WTC11 (cell line): ENCODE data around the gene ADIG. TPM values are rescaled to one million over a fixed set of nuclear protein-coding genes. Genes with fewer than 3 reads are reported as not detected.

Source experiments
- ATAC-seq: fragments of 200-7000 bp; cut with Tn5 transposase; 2 replicates; pipeline ENCODE4 v1.10.0; 2021; ENCODE audit warnings: mild to moderate bottlenecking, moderate library complexity
- CTCF ChIA-PET: fragments of 300-600 bp; sonication (Branson Sonifier 250); formaldehyde crosslinking; loops from one replicate; lab custom pipeline; 2021; ENCODE audit warnings: antibody characterized with exemption; lab: Charles Lee
- POLR2A ChIA-PET: fragments of 350-600 bp; sonication (Branson Sonifier 250); formaldehyde crosslinking; loops from one replicate; lab custom pipeline; 2021; ENCODE audit warnings: antibody characterized with exemption; lab: Charles Lee
- DNase-seq: peaks from one replicate; pipeline ENCODE4 v3.0.0; 2021; ENCODE audit warnings: low spot score
- H3K27ac Mint-ChIP-seq: 2 replicates; pipeline ENCODE4 v1.8.0; 2021; ENCODE audit warnings: mixed read lengths
- H3K27me3 Mint-ChIP-seq: 2 replicates; pipeline ENCODE4 v1.8.0; 2021; ENCODE audit warnings: low read depth, mild to moderate bottlenecking, moderate library complexity, mixed read lengths
- H3K36me3 Mint-ChIP-seq: 2 replicates; pipeline ENCODE4 v1.8.0; 2021; ENCODE audit warnings: mixed read lengths
- H3K4me1 Mint-ChIP-seq: 2 replicates; pipeline ENCODE4 v1.8.0; 2022; ENCODE audit warnings: mixed read lengths
- H3K4me3 Mint-ChIP-seq: 2 replicates; pipeline ENCODE4 v1.8.0; 2021; ENCODE audit warnings: mild to moderate bottlenecking, moderate library complexity, mixed read lengths
- H3K9me3 Mint-ChIP-seq: 2 replicates; pipeline ENCODE4 v1.8.0; 2021; ENCODE audit warnings: mixed read lengths
- ATF2 ChIP-seq: sonication (generic); formaldehyde crosslinking; IDR thresholded peaks from 2 replicates; pipeline ENCODE4 v1.8.1; 2022; ENCODE audit warnings: low read depth, missing genetic modification reagents, borderline replicate concordance
- ATF6 ChIP-seq: sonication (generic); formaldehyde crosslinking; IDR thresholded peaks from 2 replicates; pipeline ENCODE4 v1.8.1; 2023; ENCODE audit warnings: mild to moderate bottlenecking, missing genetic modification reagents
- CBFB ChIP-seq: sonication (generic); formaldehyde crosslinking; IDR thresholded peaks from 2 replicates; pipeline ENCODE4 v1.8.1; 2022; ENCODE audit warnings: mild to moderate bottlenecking, low read depth, missing genetic modification reagents
- CDX4 ChIP-seq: fragments of 250-450 bp; sonication (Bioruptor Pico); IDR thresholded peaks from 2 replicates; pipeline ENCODE4 v1.9.0; 2021; ENCODE audit warnings: moderate library complexity, mild to moderate bottlenecking, inconsistent platforms, borderline replicate concordance
- FOXJ3 ChIP-seq: sonication (generic); formaldehyde crosslinking; IDR thresholded peaks from 2 replicates; pipeline ENCODE4 v1.9.0; 2021; ENCODE audit warnings: missing genetic modification reagents, mild to moderate bottlenecking, borderline replicate concordance
- FOXK1 ChIP-seq: sonication (generic); formaldehyde crosslinking; IDR thresholded peaks from 2 replicates; pipeline ENCODE4 v1.8.0; 2022; ENCODE audit warnings: mild to moderate bottlenecking, moderate library complexity, missing genetic modification reagents
- HMGA2 ChIP-seq: fragments of 250-450 bp; sonication (Bioruptor Pico); IDR thresholded peaks from 2 replicates; pipeline ENCODE4 v1.4.0; 2021; ENCODE audit warnings: mild to moderate bottlenecking, moderate library complexity
- IRF2 ChIP-seq: sonication (generic); formaldehyde crosslinking; IDR thresholded peaks from 2 replicates; pipeline ENCODE4 v1.8.0; 2022; ENCODE audit warnings: low read depth, missing genetic modification reagents, borderline replicate concordance
- NFATC4 ChIP-seq: fragments of 250-450 bp; sonication (Bioruptor Pico); IDR thresholded peaks from 2 replicates; pipeline ENCODE4 v1.9.0; 2021; ENCODE audit warnings: mild to moderate bottlenecking
- NR2C2 ChIP-seq: sonication (generic); formaldehyde crosslinking; IDR thresholded peaks from 2 replicates; pipeline ENCODE4 v1.8.0; 2022; ENCODE audit warnings: mild to moderate bottlenecking, missing genetic modification reagents
- PRRX2 ChIP-seq: fragments of 250-450 bp; sonication (Bioruptor Pico); IDR thresholded peaks from 2 replicates; pipeline ENCODE4 v1.8.0; 2021; ENCODE audit warnings: mild to moderate bottlenecking
- RELA ChIP-seq: sonication (generic); formaldehyde crosslinking; IDR thresholded peaks from 2 replicates; pipeline ENCODE4 v1.8.1; 2022; ENCODE audit warnings: missing genetic modification reagents, mild to moderate bottlenecking, borderline replicate concordance
- TCF7 ChIP-seq: sonication (generic); formaldehyde crosslinking; IDR thresholded peaks from 2 replicates; pipeline ENCODE4 v1.8.0; 2022; ENCODE audit warnings: mild to moderate bottlenecking, low read depth, missing genetic modification reagents, moderate library complexity
- USF2 ChIP-seq: sonication (generic); formaldehyde crosslinking; IDR thresholded peaks from 2 replicates; pipeline ENCODE4 v1.8.1; 2023; ENCODE audit warnings: mild to moderate bottlenecking, missing genetic modification reagents, moderate library complexity
- total RNA-seq: library from RNA; stranded (reverse); gene quantifications from 3 replicates; pipeline ENCODE4 v1.2.3, GENCODE V29; 2021
- TF ChIP-seq, protein P1 (sequence below): sonication (generic); formaldehyde crosslinking; IDR thresholded peaks from 2 replicates; pipeline ENCODE4 v1.8.0; 2022; ENCODE audit warnings: missing genetic modification reagents
- TF ChIP-seq, protein P2 (sequence below): sonication (generic); formaldehyde crosslinking; IDR thresholded peaks from 2 replicates; pipeline ENCODE4 v1.8.1; 2023; ENCODE audit warnings: mild to moderate bottlenecking, moderate library complexity, missing genetic modification reagents
- TF ChIP-seq, protein P3 (sequence below): fragments of 250-450 bp; sonication (Bioruptor Pico); IDR thresholded peaks from 2 replicates; pipeline ENCODE4 v1.9.0; 2021; ENCODE audit warnings: mild to moderate bottlenecking, borderline replicate concordance

The ADIG gene
- total RNA-seq, 1 experiment from 2014 or later: not detected

DNA sequence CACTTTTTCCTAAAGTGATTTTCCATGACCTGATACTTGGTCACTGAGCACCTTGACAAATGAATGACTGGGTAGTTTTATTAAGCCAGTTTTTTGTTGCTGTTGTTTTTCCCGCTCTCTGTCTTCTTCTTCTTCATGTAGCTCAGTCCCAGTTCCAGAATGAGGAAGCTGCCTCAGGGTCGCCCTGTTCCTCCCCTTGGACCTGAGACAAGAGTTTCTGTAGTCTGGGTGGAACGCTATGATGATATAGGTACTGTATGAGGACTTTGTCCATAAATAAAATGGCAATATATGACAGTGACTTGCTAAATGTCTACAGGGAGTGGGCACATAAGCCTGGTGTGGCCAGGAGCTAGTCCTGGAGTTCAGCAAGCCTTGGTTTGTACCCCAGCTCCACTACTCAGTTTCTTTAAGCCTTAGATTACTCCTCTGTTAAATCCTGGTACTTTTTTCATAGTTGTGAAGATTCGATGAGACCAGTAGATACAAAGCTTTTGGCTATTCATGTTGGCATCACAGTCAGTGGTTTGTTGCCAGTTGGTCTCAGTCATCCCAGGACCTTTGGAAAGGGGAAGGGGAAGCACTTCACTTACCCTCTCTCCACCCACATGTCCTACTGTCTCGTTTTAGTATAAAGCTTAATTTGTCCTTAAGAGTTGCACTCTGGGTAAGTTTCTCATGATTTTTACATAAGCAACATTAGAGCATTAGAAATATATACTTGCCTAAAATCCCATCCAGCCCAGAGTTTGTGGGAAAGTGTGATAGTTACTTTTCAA lies 11.1 kb upstream of the ADIG start (continued):
- TF ChIP-seq CDX4 (no peak), FOXJ3 (CRISPR knock-in tag) (no peak), ATF2 (no peak), IRF2 (CRISPR knock-in tag) (no peak)

DNA sequence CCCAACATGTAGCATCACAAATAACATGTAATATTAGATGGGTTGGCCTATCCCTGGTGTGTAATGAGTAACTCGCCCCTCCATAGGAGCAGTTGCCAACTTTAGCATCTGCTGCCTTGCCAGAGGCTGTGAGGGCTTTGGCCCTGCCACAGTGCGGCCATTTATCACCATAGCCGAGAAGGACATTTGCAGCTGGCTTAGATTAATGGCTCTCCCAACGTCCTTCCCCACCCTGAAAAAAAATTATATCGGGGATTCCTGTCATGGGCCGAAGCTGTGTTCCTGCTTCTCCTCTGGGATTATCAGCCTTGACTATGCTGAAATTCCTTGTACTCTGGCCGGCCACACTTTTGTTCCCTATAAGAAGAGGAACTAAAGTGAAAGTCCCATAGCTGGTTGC lies 7.6 kb upstream of the ADIG start:
- ATAC-seq: no peak
- DNase-seq: no peak
- H3K4me1 Mint-ChIP-seq: peaks cover 9% of the 10 kb centered on the region
- TF ChIP-seq NFATC4 (CRISPR knock-in tag): no peak
- TF ChIP-seq, protein P1, sequence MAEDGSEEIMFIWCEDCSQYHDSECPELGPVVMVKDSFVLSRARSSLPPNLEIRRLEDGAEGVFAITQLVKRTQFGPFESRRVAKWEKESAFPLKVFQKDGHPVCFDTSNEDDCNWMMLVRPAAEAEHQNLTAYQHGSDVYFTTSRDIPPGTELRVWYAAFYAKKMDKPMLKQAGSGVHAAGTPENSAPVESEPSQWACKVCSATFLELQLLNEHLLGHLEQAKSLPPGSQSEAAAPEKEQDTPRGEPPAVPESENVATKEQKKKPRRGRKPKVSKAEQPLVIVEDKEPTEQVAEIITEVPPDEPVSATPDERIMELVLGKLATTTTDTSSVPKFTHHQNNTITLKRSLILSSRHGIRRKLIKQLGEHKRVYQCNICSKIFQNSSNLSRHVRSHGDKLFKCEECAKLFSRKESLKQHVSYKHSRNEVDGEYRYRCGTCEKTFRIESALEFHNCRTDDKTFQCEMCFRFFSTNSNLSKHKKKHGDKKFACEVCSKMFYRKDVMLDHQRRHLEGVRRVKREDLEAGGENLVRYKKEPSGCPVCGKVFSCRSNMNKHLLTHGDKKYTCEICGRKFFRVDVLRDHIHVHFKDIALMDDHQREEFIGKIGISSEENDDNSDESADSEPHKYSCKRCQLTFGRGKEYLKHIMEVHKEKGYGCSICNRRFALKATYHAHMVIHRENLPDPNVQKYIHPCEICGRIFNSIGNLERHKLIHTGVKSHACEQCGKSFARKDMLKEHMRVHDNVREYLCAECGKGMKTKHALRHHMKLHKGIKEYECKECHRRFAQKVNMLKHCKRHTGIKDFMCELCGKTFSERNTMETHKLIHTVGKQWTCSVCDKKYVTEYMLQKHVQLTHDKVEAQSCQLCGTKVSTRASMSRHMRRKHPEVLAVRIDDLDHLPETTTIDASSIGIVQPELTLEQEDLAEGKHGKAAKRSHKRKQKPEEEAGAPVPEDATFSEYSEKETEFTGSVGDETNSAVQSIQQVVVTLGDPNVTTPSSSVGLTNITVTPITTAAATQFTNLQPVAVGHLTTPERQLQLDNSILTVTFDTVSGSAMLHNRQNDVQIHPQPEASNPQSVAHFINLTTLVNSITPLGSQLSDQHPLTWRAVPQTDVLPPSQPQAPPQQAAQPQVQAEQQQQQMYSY (CRISPR knock-in tag): no peak
- TF ChIP-seq, protein P2, sequence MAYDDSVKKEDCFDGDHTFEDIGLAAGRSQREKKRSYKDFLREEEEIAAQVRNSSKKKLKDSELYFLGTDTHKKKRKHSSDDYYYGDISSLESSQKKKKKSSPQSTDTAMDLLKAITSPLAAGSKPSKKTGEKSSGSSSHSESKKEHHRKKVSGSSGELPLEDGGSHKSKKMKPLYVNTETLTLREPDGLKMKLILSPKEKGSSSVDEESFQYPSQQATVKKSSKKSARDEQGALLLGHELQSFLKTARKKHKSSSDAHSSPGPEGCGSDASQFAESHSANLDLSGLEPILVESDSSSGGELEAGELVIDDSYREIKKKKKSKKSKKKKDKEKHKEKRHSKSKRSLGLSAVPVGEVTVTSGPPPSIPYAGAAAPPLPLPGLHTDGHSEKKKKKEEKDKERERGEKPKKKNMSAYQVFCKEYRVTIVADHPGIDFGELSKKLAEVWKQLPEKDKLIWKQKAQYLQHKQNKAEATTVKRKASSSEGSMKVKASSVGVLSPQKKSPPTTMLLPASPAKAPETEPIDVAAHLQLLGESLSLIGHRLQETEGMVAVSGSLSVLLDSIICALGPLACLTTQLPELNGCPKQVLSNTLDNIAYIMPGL (CRISPR knock-in tag): no peak
- no peak for TF ChIP-seq RELA (CRISPR knock-in tag)
- TF ChIP-seq USF2: no peak
- no peak for TF ChIP-seq FOXK1 (CRISPR knock-in tag)
- TF ChIP-seq PRRX2 (CRISPR knock-in tag): no peak
- no peak for TF ChIP-seq CBFB (CRISPR knock-in tag)
- no peak for TF ChIP-seq HMGA2 (CRISPR knock-in tag)
- no peak for TF ChIP-seq TCF7
- TF ChIP-seq, protein P3, sequence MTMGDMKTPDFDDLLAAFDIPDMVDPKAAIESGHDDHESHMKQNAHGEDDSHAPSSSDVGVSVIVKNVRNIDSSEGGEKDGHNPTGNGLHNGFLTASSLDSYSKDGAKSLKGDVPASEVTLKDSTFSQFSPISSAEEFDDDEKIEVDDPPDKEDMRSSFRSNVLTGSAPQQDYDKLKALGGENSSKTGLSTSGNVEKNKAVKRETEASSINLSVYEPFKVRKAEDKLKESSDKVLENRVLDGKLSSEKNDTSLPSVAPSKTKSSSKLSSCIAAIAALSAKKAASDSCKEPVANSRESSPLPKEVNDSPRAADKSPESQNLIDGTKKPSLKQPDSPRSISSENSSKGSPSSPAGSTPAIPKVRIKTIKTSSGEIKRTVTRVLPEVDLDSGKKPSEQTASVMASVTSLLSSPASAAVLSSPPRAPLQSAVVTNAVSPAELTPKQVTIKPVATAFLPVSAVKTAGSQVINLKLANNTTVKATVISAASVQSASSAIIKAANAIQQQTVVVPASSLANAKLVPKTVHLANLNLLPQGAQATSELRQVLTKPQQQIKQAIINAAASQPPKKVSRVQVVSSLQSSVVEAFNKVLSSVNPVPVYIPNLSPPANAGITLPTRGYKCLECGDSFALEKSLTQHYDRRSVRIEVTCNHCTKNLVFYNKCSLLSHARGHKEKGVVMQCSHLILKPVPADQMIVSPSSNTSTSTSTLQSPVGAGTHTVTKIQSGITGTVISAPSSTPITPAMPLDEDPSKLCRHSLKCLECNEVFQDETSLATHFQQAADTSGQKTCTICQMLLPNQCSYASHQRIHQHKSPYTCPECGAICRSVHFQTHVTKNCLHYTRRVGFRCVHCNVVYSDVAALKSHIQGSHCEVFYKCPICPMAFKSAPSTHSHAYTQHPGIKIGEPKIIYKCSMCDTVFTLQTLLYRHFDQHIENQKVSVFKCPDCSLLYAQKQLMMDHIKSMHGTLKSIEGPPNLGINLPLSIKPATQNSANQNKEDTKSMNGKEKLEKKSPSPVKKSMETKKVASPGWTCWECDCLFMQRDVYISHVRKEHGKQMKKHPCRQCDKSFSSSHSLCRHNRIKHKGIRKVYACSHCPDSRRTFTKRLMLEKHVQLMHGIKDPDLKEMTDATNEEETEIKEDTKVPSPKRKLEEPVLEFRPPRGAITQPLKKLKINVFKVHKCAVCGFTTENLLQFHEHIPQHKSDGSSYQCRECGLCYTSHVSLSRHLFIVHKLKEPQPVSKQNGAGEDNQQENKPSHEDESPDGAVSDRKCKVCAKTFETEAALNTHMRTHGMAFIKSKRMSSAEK (CRISPR knock-in tag): no peak
- no peak for TF ChIP-seq NR2C2 (CRISPR knock-in tag)
- no peak for TF ChIP-seq ATF6
- TF ChIP-seq, all 79 proteins: peak for 0
- CTCF ChIA-PET: no interaction called here
- Mint-ChIP-seq H3K36me3 (peaks cover 25% of the 10 kb centered on the region), H3K27me3 (no peaks in the 10 kb centered on the region), H3K27ac (no peak overlapping the region), H3K4me3 (no peak overlapping the region), H3K9me3 (no peaks in the 10 kb centered on the region)
- POLR2A ChIA-PET: interaction anchor here (0.6 kb wide), 1 partner anchor 220 kb away, joined by 3 read pairs; no protein-coding TSS in a partner anchor
